Epithelial cell of prostate (primary cell): ENCODE measurements around the gene MBOAT1.

Source experiments
- DNase-seq: peaks from one replicate; pipeline ENCODE4 v3.0.0-alpha.2; 2011; ENCODE audit warnings: low read depth, low spot score
- H3K27ac ChIP-seq: fragments of 450-650 bp; 2 replicates; pipeline ENCODE4 v1.5.1; 2017; ENCODE audit warnings: mild to moderate bottlenecking

Gene MBOAT1

DNA sequence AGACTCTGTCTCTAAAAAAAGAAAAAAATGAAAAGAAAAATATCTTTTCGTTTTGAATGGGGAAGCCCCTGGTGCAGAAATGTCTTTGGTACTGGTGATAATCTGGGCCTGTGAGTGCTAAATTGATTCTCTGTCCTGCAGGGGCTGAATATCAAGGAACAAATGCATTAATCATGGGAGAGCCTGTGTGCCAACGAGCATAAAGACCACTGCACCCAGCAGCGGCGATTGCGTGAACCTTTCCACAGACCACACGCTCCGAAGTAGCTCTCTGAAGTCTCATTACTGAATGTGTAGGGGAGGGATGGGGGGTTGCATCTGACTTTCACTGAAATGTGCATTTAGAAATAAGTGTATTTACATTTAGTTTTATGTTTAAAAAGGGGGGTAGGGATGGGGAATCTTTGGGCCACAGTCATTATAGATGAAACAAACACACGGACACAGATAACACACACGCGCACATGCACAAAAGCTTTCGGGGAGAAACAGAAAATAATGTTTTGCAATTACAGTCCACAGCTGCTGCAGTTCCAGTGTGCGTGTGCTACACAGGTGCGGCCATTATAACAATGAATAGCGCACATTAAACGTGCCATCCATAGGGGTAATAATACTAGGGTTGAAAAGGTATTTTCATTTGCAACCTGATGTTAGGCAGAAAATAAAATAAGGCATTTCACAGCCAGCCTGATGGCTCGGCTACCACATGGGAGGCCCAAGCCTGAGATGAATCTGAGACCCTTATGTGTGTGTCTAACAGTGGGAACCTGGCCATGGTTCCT lies 154.0 kb downstream of the MBOAT1 start:
- DNase-seq = no peak
- H3K27ac ChIP-seq = no peak overlapping the region

DNA sequence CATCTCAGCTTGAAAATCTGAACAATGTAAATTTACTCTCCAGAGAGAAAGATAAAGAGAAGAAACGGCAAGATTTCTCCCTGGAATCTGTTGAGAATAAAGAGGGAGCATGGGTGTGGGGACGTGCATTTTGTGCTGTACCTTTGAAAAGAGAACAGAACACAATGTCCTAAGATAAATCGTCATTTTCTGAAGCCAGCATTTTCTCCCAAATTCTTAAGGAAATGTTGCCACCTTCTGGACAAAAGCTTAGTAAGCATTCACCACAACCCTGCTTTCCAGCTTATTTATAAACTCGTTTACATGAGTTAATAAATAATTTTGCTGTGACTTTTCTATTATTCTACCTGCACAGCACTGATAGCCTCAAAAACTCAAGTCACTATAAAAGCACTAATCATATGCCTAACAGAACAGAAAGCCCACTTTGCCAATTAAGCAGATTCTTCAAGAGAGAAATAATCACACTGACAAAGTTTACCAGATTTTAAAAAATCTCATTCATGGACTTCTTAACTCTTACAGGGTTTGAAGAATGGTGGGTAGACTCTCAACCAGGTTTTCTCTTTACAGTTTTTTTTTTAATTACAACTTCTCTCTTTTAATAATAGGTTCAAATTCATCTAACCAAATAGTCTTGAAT lies 155.8 kb downstream of the MBOAT1 start:
- DNase-seq = no peak
- H3K27ac ChIP-seq = no peak overlapping the region

GRCh38 chr6:20055916-20056315 lies 156.4 kb downstream of the MBOAT1 start:
- no peak overlapping the region for H3K27ac ChIP-seq
- DNase-seq = no peak
